Fibroblast of pulmonary artery (primary cell): Measurements from ENCODE around the gene AARS2.

Experiments
- DNase-seq: peaks from one replicate; pipeline ENCODE4 v3.0.0-alpha.2; 2010; ENCODE audit warnings: low read depth
- H3K4me3 ChIP-seq: replicated peaks from 2 replicates; pipeline ENCODE4 v1.5.1; 2011; ENCODE audit warnings: low read depth, mild to moderate bottlenecking, control low read depth, low read length, moderate library complexity
- TF ChIP-seq, protein P1 (sequence below): IDR thresholded peaks from 2 replicates; pipeline ENCODE4 v1.5.1; 2011; ENCODE audit warnings: mild to moderate bottlenecking, control low read depth, low read length, inconsistent platforms; ENCODE audit errors: missing control alignments

Gene AARS2

DNA sequence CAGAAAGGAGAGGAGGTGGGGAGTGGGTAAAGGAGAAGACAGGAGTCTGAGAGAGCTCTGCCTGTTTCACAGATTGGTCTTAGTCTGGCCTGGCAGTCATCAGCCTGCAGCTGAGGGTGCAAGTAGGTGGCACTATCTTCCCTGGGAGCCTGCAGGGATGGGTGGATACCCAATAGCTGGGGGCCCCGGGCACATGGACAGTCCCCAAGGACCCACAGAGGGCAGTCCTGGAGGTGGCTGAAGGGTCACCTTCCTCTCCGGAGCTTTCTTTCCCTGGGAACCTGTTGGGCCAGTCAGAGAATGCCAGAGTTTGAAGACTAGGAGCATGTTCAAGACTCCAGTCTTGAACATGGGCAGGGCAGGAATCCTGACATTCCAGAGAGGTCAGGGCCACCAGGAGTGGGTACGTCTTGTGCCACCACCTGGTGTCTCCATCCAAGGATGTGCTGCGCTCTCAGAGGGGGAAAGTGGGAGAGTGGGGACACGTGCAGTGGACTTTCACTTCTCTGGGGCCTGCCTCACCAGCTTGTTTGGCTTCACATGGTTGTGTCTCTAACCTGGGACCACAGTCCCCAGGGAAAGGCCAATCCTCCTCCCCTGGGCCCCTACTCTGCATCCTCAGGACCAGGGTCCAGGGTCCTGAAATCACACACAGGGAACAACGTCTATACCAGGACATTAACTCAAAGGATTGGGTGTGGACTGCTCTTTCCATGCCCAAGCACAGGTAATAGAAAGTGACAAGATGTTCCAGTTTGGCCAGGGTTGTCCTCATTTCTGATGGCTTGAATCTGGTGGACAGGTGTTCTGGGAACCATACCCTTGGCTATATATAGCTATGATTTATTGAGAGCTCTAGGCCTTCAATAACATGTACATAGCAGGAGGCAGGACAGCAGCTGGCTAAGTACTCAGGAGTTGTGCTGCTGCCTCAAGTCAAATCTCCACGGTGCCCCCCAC, 18.0 kb downstream of the AARS2 start:
- H3K4me3 ChIP-seq, result no peak overlapping the region
- no peak for DNase-seq
- TF ChIP-seq, protein P1, sequence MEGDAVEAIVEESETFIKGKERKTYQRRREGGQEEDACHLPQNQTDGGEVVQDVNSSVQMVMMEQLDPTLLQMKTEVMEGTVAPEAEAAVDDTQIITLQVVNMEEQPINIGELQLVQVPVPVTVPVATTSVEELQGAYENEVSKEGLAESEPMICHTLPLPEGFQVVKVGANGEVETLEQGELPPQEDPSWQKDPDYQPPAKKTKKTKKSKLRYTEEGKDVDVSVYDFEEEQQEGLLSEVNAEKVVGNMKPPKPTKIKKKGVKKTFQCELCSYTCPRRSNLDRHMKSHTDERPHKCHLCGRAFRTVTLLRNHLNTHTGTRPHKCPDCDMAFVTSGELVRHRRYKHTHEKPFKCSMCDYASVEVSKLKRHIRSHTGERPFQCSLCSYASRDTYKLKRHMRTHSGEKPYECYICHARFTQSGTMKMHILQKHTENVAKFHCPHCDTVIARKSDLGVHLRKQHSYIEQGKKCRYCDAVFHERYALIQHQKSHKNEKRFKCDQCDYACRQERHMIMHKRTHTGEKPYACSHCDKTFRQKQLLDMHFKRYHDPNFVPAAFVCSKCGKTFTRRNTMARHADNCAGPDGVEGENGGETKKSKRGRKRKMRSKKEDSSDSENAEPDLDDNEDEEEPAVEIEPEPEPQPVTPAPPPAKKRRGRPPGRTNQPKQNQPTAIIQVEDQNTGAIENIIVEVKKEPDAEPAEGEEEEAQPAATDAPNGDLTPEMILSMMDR, result no peak

- TF ChIP-seq, protein P1, result no peak
- no peak for DNase-seq
- no peak overlapping the region for H3K4me3 ChIP-seq
Observed at GRCh38 chr6:44292661-44293365, 20.3 kb downstream of the AARS2 start.

GRCh38 chr6:44291841-44292240, 21.3 kb downstream of the AARS2 start:
- TF ChIP-seq, protein P1, result no peak
- no peak overlapping the region for H3K4me3 ChIP-seq
- no peak for DNase-seq

DNA sequence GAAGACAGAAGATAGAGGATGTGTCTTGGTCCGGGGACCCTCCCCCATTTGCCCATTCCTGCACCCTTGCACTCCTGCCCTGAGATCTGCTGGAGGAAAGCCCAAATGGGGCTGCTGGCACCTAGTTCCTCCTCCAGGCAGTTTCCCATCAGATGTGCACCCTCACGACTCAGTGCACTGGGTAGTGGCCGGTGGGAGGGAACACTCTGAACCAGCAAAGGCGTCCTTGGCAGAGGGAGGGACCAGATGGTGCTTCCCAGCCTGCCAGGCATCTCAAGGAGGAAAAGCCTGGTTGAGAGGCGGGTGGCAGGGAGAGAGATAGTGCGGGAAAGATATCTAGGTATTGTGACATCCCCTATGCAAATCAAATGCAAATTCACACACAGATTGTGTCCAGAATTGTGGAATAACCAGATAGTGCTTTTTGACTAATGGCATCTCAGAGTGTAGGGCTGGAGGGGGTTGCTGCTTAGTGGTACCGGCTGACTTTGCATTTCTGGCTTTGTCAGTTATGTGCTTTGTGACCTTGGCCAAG, 23.4 kb downstream of the AARS2 start:
- TF ChIP-seq, protein P1, result no peak
- no peak overlapping the region for H3K4me3 ChIP-seq
- no peak for DNase-seq

GRCh38 chr6:44286747-44287146, 26.4 kb downstream of the AARS2 start:
- H3K4me3 ChIP-seq, result no peak overlapping the region
- TF ChIP-seq, protein P1, result no peak
- DNase-seq, result no peak

- DNase-seq, result no peak
- no peak overlapping the region for H3K4me3 ChIP-seq
- TF ChIP-seq, protein P1, result no peak
Observed at GRCh38 chr6:44286285-44286565, 26.9 kb downstream of the AARS2 start.
